ENCODE measurements around the gene PRDX6.
"Not testable (repeated sequence)": the region's sequence is repeated elsewhere in the genome, so short reads cannot be mapped to it uniquely, and the experiment has no call there.

PRDX6 gene

DNA sequence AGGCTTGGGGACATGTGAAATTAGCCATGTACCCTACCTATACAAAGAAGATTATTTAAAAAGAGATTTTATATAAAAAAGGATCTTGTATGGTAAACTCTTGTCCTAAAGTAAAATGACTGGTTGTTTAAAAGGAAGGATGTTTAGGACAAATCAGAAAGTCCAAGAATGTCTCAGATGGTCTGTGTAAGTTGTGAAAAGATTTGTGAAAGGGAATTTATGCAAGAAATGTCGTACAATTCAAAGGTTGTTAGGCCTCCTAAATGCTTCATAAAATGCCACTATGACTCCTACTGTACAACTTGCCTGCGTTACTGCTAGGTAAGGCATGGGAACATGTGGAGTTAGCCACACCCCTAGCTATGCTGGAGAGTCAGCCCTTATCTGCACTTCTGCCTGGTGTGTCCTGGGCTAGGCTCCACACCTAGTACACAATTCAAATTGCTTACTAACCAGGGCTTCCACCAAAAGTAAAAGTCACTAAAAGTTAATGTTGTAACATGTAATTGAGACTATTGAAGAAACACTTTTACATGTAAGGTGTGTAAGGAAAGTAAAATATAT, 19.7 kb downstream of the PRDX6 start:
- no peak for DNase-seq (ENCODE audit: low spot score)

DNA sequence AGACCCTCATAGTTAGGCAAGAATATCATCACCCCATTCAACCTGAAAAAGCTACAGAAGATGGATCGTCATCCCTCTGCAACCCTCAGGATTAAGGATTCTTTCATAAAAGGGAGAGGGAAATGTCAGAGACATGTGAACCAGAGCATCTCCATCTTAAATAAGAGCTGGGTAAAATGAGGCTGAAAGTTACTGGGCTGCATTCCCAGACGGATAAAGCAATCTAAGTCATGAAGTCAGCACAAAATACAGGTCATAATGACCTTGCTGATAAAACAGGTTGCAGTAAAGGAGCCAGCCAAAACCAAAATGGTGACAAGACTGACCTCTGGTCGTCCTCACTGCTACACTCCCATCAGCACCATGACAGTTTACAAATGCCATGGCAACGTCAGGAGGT, 22.6 kb downstream of the PRDX6 start:
- DNase-seq (ENCODE audit: low spot score), result no peak

DNA sequence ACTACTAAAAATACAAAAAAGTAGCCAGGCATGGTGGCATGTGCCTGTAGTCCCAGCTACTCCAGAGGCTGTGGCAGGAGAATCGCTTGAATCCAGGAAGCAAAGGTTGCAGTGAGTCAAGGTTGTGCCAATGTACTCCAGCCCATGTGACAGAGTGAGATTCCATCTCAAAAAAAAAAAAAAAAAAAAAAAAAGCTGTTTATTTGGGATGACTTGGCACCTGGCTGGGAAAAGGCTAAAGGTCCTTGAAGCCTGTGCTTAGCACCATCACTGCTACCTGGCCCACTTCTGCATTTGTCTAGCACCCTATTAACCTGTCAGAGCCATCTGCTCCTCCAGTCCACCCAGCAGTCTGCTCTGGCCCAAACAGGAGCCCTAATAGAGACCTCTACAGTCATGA, 25.0 kb downstream of the PRDX6 start:
- DNase-seq (ENCODE audit: low spot score), result no peak

DNA sequence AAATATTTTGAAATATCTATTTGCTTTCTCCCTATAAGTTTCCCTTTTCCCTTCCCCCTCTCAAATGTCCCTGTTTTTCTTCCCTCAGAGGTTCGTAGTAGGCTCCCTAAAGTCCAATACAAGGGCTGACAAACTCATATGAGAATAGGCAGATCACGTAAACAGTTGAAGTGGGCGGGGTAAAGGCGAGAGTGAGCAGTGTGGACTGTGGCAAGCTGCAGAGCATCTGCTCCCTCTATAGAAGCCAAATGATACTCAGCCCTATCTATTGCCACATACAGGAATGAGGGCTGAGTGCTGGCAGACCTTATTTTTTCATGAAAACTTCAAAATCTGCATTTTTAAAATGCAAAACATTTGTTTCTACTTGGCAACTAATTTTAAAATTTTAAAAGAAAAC, 26.3 kb downstream of the PRDX6 start:
- no peak for DNase-seq (ENCODE audit: low spot score)

DNA sequence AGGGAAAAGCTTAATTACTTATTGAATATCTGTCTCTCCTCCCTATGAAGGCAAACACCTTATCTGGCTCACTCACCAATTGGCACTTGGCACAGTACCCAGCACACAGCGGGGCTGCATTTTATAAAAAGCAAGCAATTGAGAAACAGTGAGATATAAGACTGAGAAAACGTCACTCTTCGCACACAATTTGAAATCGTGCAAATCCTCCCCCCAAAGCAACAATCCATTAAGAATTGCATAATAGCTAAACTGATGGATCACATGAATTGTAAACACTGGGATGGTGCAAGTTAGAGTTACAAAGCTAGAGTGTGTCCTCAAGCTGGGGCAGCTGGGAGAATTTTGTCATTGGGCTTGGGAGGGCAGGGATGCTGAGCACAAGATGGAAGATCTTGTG, 27.1 kb downstream of the PRDX6 start:
- DNase-seq (ENCODE audit: low spot score), result no peak

DNA sequence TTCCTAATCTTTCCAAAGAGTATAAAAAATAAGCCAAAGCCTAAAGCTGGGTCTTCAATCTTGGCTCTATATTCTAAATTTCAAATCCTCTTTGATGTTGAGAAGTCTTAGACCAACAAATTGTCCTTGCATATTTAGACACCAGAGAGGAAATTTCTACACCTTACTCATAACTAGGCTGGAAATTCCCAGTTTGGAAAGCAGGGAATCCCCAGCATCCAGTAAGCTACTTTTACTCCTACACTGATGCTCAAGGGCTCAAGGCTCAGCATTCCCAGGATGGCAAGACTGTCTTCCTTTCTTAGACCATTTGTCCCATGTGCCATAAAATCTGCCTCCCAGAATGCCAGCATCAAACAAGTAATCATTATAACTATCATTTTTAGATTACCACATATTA, 28.3 kb downstream of the PRDX6 start:
- DNase-seq (ENCODE audit: low spot score), result no peak

DNA sequence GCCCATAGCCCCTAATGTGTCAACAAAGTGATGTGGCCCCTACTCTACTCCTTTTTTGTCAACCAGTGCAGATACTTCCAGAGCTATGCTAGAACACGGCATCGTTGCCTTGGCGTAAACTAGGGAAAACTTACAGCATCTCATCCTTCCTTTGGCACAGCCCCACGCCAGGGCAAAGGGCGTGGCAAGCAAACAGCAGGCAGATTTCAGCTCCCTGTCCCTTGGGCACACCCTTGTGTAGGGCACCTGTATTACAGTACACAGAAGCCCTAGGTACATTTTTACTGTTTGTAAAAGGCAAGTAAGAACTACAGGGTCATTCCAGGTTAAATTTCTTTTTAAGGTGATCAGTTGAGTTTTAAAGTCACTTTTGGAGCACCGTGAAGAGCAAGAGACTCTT, 29.3 kb downstream of the PRDX6 start:
- DNase-seq (ENCODE audit: low spot score), result no peak

DNA sequence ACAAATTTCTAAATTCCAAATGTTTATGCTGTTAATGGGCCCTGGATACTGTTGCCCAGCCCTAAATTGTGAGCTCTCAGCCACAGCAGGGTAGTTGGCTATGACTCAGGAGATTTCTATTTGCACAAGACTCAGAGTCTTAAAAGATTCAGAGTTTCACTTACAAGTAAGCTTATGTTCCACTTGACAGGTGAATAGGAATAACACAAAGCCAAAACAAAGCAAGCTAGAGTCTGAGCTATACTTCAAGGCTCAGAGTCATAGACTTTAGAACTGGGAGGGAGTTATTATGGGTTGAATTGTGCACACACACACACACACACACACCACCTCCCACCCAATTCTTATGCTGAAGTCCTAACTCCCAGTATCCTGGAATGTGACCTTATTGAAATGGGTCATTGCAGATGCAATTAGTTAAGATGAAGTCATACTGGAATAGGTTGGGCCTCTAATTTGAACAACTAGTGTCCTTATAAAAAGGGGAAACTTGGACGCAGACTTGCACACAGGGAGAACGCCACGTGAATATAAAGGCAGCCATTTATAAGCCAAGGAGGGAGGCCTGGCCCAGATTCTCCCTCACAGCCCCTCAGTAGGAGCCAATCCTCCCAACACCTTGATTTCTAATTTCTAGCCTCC, 30.2 kb downstream of the PRDX6 start:
- no peak for DNase-seq (ENCODE audit: low spot score)

DNA sequence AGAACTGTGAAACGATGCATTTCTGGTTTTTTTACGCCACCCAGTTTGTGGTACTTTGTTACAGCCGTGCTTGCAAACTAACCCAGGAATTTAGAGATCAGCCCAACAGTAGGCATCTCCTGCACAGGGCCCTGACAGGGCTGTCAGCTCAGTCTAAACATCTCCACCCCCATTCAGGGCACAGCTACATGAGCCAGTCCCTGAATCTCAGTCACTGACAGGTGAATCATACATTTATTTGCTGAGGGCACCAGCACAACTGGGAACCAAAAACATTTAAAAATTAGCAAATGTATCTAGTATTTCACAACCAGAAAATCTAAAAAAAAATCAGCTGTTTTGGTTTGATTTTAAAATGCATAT, 30.7 kb downstream of the PRDX6 start:
- no peak for DNase-seq (ENCODE audit: low spot score)

DNA sequence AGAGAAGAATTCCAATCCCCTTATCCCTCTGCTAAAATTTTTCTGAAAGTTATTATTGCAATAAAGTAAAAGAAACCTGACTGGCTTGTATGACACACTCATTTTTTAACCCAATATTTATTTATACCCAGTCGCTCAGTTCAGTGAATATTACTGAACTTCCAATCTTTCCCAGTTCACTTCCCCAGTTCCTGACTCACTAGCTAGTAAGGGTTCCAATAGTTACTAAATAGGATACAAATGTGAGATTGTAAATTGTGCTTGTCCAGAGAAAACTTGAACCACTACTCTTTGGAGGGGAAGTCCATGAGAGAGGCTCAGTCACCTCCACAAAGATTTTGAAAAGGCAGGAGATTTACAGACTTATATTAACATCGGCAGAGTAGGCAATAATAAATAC, 31.4 kb downstream of the PRDX6 start:
- no peak for DNase-seq (ENCODE audit: low spot score)

DNA sequence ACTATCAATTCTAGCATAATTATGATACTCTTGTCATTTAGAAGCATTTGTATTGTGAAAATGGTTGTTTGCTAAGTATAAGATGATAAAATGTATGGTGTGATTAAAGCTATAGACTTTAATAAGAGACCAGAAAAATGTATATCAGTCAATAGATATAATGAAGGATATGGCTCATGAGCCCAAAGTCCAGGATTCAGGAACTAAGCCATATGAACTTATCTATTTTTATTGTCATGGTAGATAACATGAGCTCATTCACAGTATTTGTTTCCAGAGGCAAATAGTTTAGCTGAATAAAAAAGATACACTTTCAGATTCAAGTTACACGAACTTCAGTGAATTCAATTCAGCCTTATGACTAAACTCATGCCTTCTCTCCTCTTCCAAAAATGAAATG, 32.7 kb downstream of the PRDX6 start:
- DNase-seq (ENCODE audit: low spot score), result no peak

DNA sequence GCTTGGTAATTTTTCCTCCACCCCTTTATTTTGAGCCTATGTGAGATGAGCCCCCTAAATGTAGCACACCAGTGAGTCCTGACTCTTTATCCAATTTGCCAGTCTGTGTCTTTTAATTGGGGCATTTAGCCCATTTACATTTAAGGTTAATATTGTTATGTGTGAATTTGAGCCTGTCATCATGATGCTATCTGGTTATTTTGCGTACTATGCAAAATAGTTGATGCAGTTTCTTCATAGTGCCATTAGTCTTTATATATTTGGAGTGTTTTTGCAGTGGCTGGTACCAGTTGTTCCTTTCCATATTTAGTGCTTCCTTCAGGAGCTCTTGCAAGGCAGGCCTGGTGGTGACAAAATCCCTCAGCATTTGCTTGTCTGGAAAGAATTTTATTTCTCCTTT, 37.4 kb downstream of the PRDX6 start:
- not testable (repeated sequence) for DNase-seq (ENCODE audit: low spot score)

DNA sequence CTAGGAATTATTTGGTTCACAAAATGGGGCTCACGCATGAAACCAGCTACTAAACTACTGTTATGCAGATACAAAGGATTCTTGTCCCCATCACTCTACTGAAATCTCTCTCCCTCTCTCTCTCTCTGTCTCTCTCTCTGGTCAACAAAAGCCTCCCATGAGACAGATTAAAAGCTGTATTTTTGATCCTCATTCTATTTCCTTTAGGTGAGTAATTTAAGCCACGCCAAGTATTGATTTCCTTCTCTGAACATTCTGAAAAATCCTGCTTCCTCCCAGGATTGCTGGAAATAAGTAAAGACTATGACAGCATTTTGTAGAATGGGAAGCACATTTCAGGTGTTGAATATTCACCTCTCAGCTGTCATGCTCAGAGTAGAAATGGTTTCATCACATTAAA, 43.7 kb downstream of the PRDX6 start:
- DNase-seq (ENCODE audit: low spot score), result no peak

DNA sequence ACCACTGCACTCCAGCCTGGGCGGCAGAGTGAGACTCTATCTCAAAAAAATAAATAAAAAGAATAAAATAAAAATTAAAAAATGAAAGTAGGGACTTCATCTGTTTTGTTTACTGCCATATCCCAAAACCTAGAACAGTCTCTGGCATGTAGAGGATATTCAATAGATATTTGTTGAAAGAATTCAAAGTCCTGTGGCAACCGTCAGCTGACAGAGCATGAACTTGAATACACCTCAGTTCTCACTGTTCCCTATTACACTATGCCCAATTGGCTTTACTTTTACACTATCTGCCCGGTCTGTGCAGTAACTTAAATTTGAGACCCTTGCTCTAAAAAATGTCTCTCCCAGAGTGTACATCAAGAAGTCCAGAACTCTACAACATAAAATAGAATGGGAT, 46.2 kb downstream of the PRDX6 start:
- no peak for DNase-seq (ENCODE audit: low spot score)

DNA sequence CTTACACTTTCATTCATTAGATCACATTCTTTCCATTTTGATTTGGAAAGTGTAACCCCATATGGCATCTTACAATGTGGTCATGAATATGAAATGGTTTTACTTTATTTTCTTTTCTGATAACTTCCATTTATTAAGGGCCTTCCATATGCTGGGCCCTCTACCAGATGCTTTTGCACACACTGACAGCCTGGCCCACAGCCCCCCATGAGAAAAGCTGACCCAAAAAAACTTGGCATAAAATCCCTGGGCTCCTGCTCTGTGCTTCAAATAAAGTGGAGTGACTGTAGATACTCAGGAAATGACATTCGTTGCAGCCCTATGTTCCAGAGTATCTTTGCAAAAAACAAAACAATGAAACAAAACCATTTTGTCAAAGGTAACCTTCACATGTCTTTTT, 48.8 kb downstream of the PRDX6 start:
- DNase-seq (ENCODE audit: low spot score), result no peak

DNA sequence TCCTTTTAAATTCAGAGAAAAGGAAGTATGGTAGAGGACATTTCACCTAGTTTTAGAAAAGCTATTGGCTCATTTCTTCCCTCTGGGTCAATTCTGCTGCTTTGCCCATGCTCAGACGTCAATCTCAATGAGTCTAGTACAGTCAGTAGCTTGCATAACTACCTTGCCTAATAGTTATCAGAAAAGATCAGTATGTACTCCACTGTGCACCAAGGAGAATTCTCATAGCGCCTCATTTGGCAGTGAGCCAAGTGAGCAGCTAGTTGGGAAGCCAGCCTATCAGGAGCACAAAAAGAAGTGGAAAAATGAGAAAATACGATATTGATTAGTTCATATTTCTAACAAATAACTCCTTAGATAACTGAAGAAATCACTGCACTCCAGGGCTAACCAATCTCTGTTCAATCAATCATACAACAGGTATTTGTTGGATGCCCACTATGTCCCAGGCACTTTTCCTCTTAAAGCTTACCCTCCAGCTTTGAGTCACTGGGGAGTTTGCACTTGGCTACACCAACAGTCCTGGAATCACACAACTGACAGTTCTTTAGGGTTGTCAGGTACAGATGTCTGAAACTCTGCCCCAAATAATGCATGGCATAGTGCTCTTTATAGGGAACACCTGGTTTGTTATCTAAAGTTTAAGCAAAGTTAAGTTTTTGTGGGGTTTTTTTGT, 50.2 kb downstream of the PRDX6 start:
- no peak for DNase-seq (ENCODE audit: low spot score)

DNA sequence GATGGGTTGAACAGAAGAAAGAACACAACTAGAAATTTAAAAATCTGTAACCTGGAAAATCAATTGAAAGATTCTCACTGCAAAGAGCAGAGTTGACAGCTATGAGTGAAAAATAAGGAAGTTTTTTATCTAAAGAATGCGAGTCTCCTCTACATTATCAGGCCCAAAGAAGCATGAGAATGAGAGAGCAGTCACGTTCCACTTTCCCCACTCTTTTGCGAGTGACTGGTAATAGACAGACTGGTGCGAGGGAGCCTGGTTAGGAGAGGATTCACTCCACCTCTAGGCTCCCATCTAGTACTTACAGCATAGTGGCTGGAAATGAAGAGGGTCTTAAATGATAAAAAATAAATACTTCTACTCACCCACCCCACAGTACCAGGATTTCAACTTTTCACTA, 52.0 kb downstream of the PRDX6 start:
- DNase-seq (ENCODE audit: low spot score), result no peak

DNA sequence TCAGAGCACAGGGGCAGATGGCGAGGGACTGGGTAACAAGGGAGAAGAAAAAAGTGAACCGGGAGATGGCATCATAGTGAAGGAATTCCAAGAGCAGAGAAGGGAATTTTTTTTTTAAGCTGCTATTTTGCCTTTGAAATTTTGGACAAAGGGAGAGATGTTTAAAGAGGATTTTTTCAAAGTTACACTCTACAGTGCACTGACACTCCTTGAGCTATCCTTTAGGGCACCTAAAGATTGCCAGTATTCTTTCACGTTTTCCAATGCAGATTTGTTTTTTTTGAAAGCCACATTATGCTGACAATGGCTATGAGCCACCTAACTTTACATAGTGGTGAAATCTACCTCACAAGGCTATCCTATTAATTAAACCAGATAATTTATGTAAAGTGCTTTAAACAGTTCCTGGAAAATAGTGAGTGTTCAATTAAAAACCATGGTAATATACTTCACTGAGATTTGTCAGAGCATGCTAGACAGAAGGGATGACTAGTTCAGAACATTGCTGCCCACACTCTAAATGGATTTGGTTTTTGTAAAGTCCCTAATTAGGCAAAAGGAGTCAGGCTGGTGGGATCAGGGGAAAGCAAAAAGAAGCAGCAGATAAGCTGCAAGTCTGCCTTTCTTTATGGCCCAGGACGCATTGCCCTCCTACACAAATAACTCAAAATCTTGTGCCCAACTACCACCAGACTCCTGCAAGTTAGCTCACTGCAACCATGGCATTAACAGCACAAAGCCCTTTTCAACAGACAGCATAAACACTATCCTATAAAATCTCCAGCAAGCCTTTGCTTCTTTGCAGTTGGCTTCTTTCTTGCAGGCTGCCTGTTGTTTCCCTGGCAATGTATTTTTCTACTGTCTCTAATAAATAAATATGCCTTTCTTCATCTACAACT, 53.9 kb downstream of the PRDX6 start:
- DNase-seq (ENCODE audit: low spot score), result no peak

DNA sequence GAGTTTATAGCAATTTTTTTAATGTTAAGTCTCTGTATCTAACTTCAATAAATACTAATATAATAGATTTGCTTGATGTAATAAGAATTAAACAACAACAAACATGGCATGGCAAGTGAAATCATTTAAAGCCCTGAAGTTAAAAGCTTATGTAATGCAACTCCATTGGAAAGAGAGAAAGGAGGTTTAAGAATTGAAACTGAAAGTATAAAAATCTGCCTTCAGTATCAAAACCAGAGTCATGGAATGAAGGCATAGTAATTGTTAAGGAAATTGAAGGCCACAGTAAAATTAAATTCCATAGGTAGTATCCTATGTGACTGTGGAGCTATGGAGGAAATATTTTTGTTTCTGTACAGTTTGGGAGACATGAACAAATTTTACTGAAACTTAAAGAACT, 55.1 kb downstream of the PRDX6 start:
- DNase-seq (ENCODE audit: low spot score), result no peak

DNA sequence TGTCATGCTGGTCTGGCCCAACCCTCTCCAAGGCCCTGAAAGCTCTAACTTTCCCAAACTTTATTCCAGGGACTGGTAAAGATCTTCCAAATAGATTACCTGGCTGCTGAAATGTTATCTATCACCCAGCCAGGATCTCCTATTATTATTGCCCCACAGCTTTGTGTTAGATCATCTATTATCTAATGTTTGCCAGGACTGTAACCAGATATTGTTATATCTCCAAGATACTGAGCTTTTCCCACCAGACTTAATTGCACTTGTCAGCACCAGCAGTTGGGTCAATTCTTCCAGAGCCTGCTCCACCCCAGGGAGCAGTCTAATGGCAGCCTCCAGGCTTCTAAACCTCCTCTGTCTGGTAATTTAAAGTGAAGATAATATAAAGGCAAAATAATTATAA, 59.1 kb downstream of the PRDX6 start:
- DNase-seq (ENCODE audit: low spot score), result no peak
